Endothelial cell (in vitro differentiated cells): ENCODE data around the gene RRM2. TPM values are rescaled to one million over a fixed set of nuclear protein-coding genes. Genes with fewer than 3 reads are reported as not detected.

Source experiments
- DNase-seq: peaks from one replicate; pipeline ENCODE4 v3.0.0; 2021; ENCODE audit warnings: low spot score
- H3K27ac Mint-ChIP-seq: one replicate; pipeline ENCODE4 v1.8.0; 2021; ENCODE audit warnings: mixed read lengths, inconsistent platforms; ENCODE audit not compliant: unreplicated experiment
- H3K27me3 Mint-ChIP-seq: one replicate; pipeline ENCODE4 v1.8.0; 2021; ENCODE audit warnings: mild to moderate bottlenecking, moderate library complexity, mixed read lengths, inconsistent platforms; ENCODE audit not compliant: unreplicated experiment
- H3K36me3 Mint-ChIP-seq: one replicate; pipeline ENCODE4 v1.8.0; 2021; ENCODE audit warnings: mild to moderate bottlenecking, low read depth, mixed read lengths, inconsistent platforms; ENCODE audit not compliant: unreplicated experiment
- H3K4me1 Mint-ChIP-seq: one replicate; pipeline ENCODE4 v1.8.0; 2021; ENCODE audit warnings: mild to moderate bottlenecking, mixed read lengths, inconsistent platforms; ENCODE audit not compliant: unreplicated experiment
- H3K4me3 Mint-ChIP-seq: one replicate; pipeline ENCODE4 v1.8.0; 2021; ENCODE audit warnings: mild to moderate bottlenecking, mixed read lengths, inconsistent platforms; ENCODE audit not compliant: unreplicated experiment
- H3K9me3 Mint-ChIP-seq: one replicate; pipeline ENCODE4 v1.8.0; 2021; ENCODE audit warnings: mixed read lengths, inconsistent platforms; ENCODE audit not compliant: unreplicated experiment
- total RNA-seq: library from RNA; stranded (reverse); fragmentation: NEBNext Ultra II Directional; extraction: Animal tissue kit (Norgen Biotek cat#: 25700); gene quantifications from one replicate; pipeline ENCODE4 v1.2.1, GENCODE V29; 2021; ENCODE audit not compliant: unreplicated experiment
- TF ChIP-seq, protein P1 (sequence below): fragments of 200-600 bp; sonication (generic); IDR thresholded peaks from one replicate; pipeline ENCODE4 v1.5.0; 2021; ENCODE audit warnings: antibody characterized with exemption; ENCODE audit not compliant: unreplicated experiment

The RRM2 gene
- total RNA-seq, 1 donor from 2014 or later, result 18.7 TPM

DNA sequence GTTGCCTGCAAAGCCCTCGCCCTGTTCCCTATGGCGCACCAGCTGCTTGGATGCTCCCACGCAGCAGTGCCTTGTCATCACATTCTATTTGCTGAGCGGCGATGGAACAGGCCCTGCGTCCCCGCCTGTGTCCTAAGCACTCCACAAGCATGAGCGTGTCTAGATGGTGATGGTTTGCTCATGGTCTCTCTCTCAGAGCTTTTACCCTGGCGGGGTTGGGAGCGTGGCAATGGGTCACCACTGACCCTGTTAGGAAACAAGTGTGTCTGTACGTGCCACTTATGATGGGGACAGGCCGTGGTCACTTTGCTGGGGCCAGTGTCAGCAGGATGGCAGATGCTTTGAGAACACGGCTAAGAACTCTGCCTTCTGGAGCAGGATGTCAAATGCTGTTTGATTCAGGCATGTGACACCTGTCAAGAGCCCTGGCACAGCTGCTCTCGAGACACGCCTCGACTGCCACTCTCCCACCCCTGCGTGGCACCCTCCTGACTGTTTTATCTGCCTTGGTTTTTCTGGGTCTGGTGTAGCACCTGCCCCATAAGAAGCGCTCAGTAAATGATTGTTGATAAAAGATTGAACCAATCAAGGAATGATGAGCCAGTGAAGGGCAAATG lies 44.2 kb downstream of the RRM2 start:
- TF ChIP-seq, protein P1, sequence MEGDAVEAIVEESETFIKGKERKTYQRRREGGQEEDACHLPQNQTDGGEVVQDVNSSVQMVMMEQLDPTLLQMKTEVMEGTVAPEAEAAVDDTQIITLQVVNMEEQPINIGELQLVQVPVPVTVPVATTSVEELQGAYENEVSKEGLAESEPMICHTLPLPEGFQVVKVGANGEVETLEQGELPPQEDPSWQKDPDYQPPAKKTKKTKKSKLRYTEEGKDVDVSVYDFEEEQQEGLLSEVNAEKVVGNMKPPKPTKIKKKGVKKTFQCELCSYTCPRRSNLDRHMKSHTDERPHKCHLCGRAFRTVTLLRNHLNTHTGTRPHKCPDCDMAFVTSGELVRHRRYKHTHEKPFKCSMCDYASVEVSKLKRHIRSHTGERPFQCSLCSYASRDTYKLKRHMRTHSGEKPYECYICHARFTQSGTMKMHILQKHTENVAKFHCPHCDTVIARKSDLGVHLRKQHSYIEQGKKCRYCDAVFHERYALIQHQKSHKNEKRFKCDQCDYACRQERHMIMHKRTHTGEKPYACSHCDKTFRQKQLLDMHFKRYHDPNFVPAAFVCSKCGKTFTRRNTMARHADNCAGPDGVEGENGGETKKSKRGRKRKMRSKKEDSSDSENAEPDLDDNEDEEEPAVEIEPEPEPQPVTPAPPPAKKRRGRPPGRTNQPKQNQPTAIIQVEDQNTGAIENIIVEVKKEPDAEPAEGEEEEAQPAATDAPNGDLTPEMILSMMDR, result no peak
- H3K27me3 Mint-ChIP-seq, result peaks cover 4% of the 10 kb centered on the region
- H3K36me3 Mint-ChIP-seq, result peaks cover 4% of the 10 kb centered on the region
- H3K4me3 Mint-ChIP-seq, result no peak overlapping the region
- H3K27ac Mint-ChIP-seq, result no peak overlapping the region
- no peaks in the 10 kb centered on the region for H3K9me3 Mint-ChIP-seq
- DNase-seq, result no peak
- H3K4me1 Mint-ChIP-seq, result no peaks in the 10 kb centered on the region

DNA sequence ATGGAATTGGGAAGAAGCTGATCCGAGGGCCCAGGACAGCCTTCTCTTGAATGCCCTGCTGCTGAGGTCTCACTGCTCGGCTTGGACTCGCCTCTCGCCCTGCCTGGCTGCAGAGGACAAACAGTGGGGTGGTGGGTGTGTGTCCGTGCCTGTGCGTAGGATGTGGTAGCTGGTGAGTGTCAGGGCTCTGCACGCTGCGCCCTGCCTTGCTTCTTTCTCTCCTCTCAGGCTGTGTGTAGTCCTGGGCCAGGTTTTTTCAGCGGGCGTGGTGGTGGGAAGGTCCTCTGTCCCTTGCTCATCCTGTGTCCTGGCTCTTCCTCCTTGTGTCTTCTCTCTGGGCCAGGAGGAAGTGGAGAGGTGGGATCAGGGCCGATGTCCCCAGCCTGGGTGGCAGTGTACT lies 44.8 kb downstream of the RRM2 start:
- Mint-ChIP-seq H3K4me1 (no peaks in the 10 kb centered on the region), H3K27ac (no peak overlapping the region), H3K36me3 (peaks cover 4% of the 10 kb centered on the region)

DNA sequence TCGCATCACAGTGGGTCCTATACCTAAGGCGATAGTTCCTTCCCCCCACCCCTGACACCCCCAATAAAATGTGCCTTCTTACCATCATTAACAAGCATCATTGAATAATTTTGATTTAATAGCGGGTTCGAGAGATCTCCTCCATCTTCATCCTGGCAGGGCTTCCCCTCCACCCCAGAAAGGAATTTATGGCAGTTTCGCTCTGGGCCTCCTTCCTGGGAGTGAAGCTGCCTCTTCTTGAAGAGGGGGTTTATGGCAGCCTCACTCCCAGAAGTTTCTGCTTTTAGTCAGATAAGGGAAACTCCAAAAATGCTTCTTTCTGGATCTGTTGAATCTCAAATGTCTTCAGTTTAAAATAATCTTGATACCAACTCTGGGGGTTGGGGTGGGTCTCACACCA lies 45.7 kb downstream of the RRM2 start:
- TF ChIP-seq, protein P1, result no peak
- H3K27ac Mint-ChIP-seq, result no peak overlapping the region
- no peaks in the 10 kb centered on the region for H3K4me1 Mint-ChIP-seq
- no peak for DNase-seq
- no peak overlapping the region for H3K4me3 Mint-ChIP-seq
- H3K9me3 Mint-ChIP-seq, result no peaks in the 10 kb centered on the region
- H3K27me3 Mint-ChIP-seq, result peaks cover 5% of the 10 kb centered on the region
- peaks cover 4% of the 10 kb centered on the region for H3K36me3 Mint-ChIP-seq

More for the DNA sequence above, 44.8 kb downstream of the RRM2 start:
- TF ChIP-seq, protein P1, result no peak
- no peak for DNase-seq
- Mint-ChIP-seq H3K9me3 (no peaks in the 10 kb centered on the region), H3K4me3 (no peak overlapping the region), H3K27me3 (peaks cover 4% of the 10 kb centered on the region)

DNA sequence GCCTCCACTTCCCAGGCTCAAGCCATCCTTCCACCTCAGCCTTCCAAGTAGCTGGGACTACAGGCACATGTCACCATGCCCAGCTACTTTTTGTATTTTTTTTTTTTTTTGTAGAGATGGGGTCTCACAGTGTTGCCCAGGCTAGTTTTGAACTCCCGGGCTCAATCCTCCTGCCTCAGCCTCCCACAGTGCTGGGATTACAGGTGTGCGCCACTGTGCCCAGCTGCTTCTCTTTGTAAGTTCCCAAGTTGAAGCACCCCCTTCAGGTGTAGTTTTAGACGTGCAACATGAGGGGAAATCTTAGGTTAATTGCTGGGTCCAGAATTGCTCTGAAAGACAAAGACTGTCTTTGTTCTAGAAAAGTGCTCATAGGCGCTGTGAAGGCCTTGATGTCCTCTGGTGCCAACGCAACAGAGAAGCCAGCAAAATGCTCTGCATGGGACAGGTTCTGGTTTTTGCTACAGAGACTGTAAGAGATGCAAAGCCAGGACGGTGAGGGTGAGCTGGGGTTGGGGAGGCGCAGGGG lies 46.6 kb downstream of the RRM2 start:
- Mint-ChIP-seq H3K27ac (no peak overlapping the region), H3K9me3 (no peaks in the 10 kb centered on the region), H3K4me3 (no peak overlapping the region), H3K4me1 (no peaks in the 10 kb centered on the region), H3K36me3 (no peaks in the 10 kb centered on the region), H3K27me3 (peaks cover 7% of the 10 kb centered on the region)
- no peak for DNase-seq
- TF ChIP-seq, protein P1, result no peak

DNA sequence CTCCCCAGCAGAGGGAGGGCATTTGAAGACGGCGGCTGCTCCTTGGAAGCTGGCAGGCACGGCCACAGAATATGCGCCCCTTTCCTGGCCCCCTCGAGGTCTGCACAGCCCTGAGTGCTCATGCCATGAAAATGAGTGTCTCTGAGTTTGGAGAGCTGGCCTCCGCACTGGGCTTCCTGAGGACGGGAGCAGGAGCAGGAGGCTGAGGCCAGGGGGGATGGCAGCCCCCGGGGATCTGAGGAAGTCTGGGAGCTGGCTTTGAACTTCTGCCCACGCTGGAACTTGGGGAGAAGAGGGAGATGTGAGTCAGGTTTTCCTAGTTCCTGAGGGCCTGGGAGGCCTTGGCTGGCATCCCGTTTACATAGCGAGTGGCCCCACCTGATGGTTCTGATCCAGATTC lies 47.0 kb downstream of the RRM2 start:
- no peak overlapping the region for H3K4me3 Mint-ChIP-seq
- H3K4me1 Mint-ChIP-seq, result no peaks in the 10 kb centered on the region

More for the DNA sequence above, 47.0 kb downstream of the RRM2 start:
- no peak overlapping the region for H3K27ac Mint-ChIP-seq
- no peak for DNase-seq
- no peaks in the 10 kb centered on the region for H3K9me3 Mint-ChIP-seq
- peaks cover 7% of the 10 kb centered on the region for H3K27me3 Mint-ChIP-seq
- TF ChIP-seq, protein P1, result no peak
- no peaks in the 10 kb centered on the region for H3K36me3 Mint-ChIP-seq
